ENCODE data around the gene ZNF316.

Gene ZNF316

DNA sequence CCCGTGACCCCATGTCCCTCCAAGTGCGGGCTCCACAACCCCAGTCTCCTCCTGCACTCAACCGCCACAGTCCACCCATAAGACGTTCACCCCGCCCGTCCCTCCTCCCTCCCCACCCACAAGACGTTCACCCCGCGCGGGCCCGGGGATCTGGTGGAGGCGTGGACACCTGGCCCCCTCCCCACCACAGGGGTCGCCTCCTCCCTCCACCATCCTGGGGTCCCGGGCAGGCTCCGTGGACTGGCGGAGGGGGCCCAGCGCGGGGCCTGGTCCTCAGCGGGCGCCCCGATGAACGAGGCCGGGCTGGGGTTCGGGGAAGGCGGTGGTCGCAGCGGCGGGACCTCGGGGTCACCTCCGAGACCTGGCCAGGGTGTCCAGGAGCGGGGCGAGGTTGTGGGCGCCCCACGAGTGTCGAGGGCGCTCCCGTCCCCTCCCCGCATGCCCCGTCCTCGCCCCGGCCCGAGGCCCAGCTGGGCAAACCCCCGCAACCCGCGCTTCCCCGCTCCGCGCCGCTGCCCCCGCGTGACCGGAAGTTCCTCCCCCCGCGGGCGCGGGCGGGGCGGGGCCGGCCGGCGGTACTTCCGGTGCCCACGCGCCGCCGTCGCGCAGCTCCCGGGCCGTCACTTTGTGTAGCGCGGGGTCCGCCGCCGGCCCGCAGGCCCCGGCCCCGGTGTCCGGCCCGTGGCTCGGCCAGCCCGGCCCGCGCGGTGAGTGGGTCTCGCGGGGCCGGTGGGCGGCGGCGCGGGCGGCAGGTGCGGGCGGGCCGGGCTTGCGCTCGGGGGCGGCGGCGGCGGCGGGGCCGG is at the start of gene ZNF316:
Gene ZNF316, plus strand, starts transcription at position 578 of the 803 bp plus-strand sequence. CDS start 5,092 bp downstream, outside the sequence.
- peak; percentile 87 for DNase-seq

DNA sequence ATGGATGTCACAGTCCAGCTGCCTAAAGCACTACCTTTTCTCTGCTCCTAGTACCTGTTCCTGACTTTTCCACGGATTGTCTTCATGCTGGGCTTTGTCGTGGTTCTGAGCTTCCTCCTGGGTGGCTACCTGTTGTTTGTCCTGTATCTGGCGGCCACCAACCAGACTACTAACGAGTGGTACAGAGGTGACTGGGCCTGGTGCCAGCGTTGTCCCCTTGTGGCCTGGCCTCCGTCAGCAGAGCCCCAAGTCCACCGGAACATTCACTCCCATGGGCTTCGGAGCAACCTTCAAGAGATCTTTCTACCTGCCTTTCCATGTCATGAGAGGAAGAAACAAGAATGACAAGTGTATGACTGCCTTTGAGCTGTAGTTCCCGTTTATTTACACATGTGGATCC is 48.6 kb upstream of the ZNF316 start:
- no peak for DNase-seq

- DNase-seq: no peak
These were observed 47.8 kb upstream of the ZNF316 start for GRCh38 chr7:6589151-6589828.

DNA sequence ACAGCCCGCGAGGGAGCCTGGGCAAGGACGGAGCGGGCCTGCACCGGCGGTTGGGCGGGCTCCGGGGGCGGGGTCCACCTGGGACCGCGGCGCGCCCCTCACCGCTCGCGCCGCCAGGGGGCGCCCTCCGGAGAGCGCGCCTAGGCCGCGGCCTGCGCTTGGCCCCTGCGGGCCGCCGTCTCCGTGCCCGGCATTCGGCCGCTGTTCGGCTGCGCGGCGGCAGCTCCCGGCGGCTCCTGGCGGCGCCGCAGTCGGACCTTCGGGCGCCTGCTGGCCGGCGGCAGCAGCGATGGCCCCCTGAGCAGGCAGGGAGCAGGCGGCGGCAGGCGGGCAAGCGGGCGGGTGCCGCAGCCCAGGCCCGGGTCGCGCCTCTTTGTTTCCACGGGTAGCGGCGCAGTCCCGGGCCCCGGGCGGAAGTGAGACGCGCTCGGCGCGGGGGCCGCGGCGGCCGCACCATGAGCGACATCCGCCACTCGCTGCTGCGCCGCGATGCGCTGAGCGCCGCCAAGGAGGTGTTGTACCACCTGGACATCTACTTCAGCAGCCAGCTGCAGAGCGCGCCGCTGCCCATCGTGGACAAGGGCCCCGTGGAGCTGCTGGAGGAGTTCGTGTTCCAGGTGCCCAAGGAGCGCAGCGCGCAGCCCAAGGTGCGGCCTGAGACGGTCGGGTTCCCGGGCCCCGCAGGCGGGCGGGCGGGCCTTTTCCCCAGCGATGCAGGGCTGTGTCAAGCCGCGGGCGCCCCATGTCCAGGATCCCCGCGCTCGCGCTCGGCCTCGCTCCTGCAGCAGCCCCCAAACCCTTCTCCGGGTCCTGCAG is 47.1 kb upstream of the ZNF316 start, which contains the start of gene INTS15:
Gene INTS15, plus strand, starts transcription at position 193 of the 816 bp plus-strand sequence. Its CDS starts 263 bp downstream, at position 456.
- peak; percentile 91 for DNase-seq

DNA sequence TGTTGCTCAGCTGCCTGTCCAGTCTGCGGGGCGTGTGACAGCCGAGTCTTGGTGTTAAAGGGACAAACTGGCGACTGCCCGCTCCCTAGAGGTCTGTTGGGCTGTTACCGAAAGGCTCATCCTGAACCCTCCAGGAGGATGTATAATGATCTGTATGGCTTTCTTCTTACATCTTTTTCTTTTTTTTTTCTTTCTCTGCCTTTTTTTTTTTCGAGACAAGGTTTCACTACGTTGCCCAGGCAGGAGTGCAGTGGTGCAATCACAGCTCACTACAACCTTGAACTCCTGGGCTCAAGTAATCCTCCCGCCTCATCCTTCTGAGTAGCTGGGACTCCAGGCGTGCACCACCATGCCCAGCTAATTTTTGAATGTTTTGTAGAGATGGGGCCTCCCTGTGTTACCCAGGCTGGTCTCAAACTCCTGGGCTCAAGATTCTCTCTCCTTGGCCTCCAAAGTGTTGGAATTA is 46.4 kb upstream of the ZNF316 start:
- DNase-seq: no peak

DNA sequence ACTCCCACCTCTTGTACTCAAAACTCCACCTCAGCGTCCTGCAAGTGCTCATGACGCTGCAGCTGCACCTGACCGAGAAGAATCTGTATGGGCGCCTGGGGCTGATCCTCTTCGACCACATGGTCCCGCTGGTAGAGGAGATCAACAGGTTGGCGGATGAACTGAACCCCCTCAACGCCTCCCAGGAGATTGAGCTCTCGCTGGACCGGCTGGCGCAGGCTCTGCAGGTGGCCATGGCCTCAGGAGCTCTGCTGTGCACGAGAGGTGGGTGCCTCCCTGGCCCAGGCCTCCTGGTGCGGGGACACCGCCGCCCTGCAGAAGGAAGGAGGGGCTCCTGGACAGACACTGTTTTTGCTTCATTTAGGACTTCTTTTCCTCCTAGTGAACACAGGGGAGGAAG is 37.0 kb upstream of the ZNF316 start:
- no peak for DNase-seq

DNA sequence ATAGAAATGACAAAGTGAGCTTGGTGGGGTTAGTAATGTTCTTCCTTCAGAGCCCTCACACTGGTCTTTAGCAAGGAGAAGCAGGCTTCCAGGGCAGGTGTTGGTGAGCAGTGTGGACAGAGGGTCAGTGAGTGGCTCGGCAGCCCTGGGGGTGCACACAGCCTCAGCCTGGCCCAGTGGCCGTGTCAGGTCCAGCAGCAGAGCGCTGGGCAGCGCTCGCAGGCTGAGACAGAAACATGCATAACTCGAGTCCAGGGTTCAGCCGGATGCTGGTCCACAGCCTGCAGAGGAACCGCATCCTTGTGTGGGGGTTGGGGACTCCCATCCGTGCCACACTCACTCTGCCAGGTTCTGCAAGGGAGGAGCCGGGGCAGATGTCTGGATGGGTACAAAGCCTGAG is 32.7 kb upstream of the ZNF316 start:
- no peak for DNase-seq

GRCh38 chr7:6606866-6607583 is 30.1 kb upstream of the ZNF316 start:
- no peak for DNase-seq

DNA sequence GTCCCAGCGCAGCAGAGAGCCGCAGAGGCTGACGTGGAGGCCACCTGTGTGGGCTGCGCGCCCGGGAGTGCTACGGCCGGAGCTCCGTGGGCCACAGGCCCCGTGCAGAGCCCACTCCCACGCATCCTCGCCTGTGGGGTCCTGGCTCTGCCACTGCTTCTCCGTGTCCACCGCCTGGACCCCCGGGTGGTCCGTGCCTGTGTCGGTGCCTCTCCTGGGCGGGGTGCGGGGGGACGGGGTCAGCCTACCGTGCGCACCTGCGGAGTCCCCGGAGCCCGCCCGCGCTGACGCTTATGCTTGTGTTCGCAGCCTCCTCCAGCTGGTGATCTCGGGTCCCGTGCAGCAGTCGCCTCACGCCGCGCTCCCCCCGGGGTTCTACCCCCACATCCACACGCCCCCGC is 29.5 kb upstream of the ZNF316 start:
- no peak for DNase-seq

- DNase-seq: no peak
These were observed 29.0 kb upstream of the ZNF316 start for GRCh38 chr7:6608081-6608480.

DNA sequence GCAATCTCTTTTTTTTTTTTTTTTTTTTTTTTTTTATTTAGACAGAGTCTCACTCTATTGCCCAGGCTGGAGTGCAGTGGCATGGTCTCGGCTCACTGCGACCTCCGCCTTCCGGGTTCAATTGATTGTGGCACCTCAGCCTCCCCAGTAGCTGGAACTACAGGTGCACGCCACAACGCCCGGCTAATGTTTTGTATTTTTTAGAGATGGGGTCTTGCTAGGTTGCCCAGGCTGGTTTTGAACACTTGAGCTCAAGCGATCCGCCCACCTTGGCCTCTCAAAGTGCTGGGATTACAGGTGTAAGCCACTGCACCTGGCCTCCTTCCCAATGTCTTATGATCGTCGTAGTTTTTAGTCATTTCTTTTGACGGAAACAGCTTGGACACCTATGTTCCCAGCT is 28.3 kb upstream of the ZNF316 start:
- DNase-seq: no peak

GRCh38 chr7:6612819-6613218 is 24.3 kb upstream of the ZNF316 start:
- DNase-seq: no peak

DNA sequence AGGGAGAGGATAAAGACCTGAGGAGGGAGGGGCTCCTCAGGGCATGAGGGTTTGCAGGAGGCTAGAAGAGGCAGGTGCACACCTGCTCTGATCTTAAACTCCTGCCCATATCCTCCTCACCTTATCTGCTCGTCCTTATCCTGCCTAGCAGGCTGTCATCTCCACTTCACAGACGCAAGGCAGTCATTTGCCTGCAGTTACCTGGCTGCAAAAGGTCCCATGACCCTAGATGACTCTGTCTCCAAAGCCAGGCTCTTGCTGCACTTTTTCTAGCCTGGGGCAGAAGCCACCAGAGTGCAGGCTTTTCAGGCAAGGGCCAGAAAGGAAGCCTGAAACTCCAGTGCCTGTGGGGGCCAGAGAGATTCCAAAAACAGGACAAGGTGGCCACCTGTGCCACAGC is 23.4 kb upstream of the ZNF316 start:
- DNase-seq: no peak

- DNase-seq: no peak
These were observed 22.0 kb upstream of the ZNF316 start, which contains the start of gene ZNF853 for GRCh38 chr7:6614953-6615722. Gene ZNF853 (plus strand): TSS chr7:6615610. CDS start chr7:6616175, 565 bp downstream.

DNA sequence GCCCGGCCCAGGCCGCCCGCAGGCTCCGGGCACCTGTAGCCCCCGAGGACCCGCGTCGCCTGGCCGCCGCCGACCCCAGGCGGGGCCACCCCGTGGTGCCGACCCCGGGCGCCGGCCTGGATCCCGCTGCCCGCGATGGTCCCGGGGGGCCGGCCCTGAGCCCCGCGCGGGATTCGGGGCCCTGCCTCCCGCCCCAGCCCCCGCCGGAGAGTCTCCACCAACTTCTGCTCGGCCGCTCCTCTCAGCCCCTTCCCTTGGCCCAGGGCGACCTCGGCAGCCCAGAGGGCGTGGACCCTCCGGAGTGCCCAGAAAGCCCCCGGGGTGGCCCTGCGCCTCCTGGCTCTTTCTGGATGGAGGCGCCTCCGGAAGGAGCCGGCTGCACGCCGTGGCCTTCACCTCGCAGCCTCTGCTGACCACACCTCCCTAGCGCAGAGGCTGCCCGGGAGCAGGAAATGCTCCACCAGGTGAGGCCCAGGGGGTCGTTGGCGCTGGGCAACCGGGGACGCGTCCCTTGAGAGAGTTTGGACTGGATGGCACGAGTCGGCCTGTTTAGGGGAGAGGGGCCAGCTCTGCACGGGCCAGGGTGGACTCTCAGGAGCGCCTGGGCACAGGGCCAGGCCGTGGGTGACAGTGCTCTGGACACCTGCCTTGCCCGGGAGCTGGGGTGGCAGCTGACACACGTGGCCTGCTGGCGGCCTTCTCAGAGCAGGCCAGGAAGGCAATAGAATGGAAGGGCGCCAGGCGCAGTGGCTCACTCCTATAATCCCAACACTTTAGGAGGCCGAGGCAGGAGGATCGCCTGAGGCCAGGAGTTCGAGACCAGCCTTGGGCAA is 21.2 kb upstream of the ZNF316 start:
- no peak for DNase-seq

DNA sequence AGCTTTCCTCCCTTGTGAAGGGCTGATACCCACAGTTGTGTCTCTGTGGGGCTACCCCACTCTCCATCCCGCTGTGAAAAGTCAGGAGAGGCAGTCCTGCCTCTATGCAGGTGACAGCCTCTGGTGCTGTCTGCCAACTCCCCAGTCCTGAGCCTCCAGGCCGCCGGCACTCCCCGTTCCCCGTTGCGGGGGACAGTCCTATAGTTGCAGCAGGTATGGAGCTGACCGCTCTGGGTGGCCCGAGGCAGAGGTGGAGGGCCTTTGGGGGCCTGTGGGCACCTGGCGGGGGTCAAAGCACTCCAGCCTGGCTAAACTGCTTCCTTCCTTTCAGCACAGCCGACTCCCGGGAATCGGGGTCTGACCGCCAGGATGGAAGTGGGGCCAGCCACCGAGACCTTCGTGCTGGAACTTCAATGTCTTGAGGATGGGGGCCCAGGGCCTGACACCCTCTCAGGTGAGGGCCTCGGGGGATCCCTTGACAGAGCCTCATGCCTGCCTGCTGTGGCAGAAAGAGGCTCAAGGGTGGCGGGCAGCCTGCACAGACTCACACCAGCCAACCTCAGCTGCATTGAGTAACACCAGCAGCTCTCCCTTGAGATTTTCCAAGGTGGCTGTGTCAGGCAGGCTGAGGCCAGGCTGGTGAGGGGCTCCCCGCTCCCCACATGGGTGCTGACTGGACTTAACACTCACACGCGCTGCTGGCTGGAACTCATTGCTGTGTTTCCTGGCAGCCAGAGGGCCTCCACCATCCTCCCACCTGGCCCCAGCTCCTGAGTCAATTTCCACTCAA is 20.1 kb upstream of the ZNF316 start:
- DNase-seq: no peak

DNA sequence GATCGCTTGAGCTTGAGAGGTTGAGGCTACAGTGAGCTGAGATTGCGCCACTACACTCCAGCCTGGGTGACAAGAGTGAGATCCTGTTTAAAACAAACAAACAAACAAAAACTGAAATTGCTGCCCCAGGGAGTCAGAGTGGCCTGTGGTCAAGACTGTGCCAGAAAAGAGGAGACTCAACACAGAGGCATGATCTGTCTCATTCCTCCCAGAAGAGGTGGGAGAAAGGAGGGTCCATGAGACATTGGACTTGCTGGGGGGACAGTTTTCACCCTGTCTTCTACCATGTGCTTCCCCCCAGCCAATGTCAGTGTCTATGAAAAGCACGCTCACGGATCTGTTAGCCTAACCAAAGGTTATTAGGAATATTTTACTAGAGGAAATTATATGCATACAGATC is 18.5 kb upstream of the ZNF316 start:
- DNase-seq: no peak

- DNase-seq: no peak
These were observed 17.2 kb upstream of the ZNF316 start for GRCh38 chr7:6619961-6620360.

GRCh38 chr7:6621195-6622133 is 15.7 kb upstream of the ZNF316 start:
- no peak for DNase-seq
